Measurements from ENCODE around the gene RBM44. TPM values are rescaled to one million over a fixed set of nuclear protein-coding genes. Genes with fewer than 3 reads are reported as not detected.
"Not testable (repeated sequence)": the region's sequence is repeated elsewhere in the genome, so short reads cannot be mapped to it uniquely, and the experiment has no call there.

RBM44 gene
- total RNA-seq, 1 donor: 0.43 TPM

DNA sequence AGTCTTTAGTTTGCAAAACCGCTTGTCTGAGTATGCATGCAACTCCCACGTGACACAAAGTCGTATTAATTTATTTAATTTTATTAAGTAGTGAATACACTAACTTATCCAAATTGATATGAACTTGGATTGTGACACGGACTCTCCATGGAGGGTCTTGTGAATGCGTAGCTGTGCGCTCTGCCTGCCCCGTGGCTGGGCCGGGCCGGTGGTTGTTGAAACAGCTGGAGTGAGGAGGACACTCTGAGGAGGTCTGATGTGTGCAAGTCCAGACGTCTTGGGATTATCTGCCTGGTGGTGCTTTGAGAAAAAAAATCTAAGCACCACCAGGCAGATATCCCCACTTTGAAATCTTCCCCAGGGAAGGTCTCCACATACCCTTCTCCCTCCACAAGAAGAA, 41.0 kb upstream of the RBM44 start:
- no peak for DNase-seq (ENCODE audit: low read depth)
- TF ChIP-seq, protein P1, sequence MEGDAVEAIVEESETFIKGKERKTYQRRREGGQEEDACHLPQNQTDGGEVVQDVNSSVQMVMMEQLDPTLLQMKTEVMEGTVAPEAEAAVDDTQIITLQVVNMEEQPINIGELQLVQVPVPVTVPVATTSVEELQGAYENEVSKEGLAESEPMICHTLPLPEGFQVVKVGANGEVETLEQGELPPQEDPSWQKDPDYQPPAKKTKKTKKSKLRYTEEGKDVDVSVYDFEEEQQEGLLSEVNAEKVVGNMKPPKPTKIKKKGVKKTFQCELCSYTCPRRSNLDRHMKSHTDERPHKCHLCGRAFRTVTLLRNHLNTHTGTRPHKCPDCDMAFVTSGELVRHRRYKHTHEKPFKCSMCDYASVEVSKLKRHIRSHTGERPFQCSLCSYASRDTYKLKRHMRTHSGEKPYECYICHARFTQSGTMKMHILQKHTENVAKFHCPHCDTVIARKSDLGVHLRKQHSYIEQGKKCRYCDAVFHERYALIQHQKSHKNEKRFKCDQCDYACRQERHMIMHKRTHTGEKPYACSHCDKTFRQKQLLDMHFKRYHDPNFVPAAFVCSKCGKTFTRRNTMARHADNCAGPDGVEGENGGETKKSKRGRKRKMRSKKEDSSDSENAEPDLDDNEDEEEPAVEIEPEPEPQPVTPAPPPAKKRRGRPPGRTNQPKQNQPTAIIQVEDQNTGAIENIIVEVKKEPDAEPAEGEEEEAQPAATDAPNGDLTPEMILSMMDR (IDR thresholded peaks at IDR 0.05; ENCODE audit: insufficient read depth, low read depth, low read length): no peak
- no peak overlapping the region for H3K4me3 ChIP-seq (ENCODE audit: low read depth, low read length)

DNA sequence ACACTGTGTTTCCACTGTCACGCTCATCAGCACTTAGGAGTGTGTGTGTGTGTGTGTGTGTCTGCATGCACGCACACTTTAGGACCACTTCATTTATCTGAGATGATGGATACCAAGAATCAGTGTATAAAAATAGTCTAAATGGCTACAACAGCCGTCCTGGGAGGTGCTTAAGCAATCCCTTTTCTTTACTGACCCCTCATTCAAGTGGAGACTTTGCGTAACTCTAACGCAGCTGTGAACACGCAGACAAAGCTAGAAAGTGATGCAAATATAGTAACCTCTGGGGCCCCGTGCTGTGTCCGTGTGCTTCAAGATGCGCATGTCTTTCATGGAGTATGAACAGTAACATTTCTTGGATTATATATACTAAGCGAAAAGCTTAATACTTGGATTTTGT, 40.4 kb upstream of the RBM44 start:
- DNase-seq (ENCODE audit: low read depth): no peak
- TF ChIP-seq, protein P1 (IDR thresholded peaks at IDR 0.05; ENCODE audit: insufficient read depth, low read depth, low read length): no peak
- H3K4me3 ChIP-seq (ENCODE audit: low read depth, low read length): no peak overlapping the region

DNA sequence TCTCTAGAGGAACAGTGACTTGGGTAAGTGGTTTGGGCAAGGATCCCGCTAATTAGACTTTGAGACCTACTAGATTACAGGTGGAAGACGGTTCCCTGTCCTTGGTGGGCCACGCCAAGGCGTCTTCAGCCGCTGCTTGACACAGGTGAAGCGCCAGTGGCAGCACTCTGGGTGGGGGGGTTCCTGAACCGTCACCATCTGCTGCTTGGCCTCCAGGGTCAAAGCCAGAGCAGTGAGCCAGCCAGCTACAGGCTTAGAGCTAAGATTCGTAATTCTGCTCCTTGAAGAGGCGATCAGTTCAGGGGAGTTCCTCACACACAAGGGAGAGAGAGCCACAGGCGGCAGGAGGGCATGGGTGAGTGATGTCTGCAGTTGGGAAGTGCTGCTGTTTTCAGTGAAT, 39.4 kb upstream of the RBM44 start:
- no peak overlapping the region for H3K4me3 ChIP-seq (ENCODE audit: low read depth, low read length)
- TF ChIP-seq, protein P1 (IDR thresholded peaks at IDR 0.05; ENCODE audit: insufficient read depth, low read depth, low read length): no peak
- DNase-seq (ENCODE audit: low read depth): no peak

DNA sequence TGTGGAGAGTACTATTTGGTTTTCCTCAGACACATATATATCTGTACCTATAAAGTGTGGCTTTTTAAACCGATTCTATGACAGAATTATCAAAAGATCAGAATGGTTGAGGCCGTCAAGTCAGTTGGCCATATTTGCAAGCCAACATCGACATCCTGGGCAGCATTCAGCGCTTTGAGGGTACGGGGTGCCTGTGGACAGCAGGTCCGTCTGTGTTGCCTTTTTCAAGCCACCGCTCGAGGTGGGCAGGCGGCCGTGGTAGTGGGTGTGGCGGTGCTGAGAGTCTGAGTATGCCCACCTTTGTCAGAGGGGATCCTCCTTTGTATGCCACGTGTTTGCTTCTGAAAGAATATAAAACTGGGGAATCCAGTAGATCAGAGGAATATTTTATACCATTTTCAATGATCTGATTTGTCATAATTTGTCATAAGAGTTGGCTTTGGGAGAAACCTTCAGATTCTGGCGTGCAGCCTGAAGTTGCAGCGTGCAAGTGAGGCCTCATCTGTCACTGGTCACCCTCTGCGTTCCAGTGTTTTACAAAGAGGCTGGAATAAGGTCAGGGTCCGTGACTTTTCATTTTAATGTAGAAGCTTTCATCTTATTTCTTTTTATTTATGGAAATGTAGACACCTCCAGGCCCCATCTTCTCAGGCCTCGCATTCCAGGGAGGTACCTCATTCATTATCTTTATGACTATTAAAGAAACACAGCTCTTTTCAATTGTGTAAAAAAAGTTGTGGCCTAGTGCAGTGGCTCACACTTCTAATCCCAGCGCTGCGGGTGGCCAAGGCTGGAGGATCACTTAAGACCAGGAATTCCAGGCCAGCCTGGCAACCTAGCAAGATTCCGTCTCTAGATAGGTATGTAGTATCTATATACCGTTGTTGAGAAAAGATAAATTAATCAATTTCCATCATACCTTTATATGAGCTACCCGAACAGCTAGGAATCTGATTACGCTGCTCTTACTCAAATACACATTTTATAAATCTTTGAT, 37.8 kb upstream of the RBM44 start:
- H3K4me3 ChIP-seq (ENCODE audit: low read depth, low read length): no peak overlapping the region
- no peak for DNase-seq (ENCODE audit: low read depth)
- TF ChIP-seq, protein P1 (IDR thresholded peaks at IDR 0.05; ENCODE audit: insufficient read depth, low read depth, low read length): no peak

DNA sequence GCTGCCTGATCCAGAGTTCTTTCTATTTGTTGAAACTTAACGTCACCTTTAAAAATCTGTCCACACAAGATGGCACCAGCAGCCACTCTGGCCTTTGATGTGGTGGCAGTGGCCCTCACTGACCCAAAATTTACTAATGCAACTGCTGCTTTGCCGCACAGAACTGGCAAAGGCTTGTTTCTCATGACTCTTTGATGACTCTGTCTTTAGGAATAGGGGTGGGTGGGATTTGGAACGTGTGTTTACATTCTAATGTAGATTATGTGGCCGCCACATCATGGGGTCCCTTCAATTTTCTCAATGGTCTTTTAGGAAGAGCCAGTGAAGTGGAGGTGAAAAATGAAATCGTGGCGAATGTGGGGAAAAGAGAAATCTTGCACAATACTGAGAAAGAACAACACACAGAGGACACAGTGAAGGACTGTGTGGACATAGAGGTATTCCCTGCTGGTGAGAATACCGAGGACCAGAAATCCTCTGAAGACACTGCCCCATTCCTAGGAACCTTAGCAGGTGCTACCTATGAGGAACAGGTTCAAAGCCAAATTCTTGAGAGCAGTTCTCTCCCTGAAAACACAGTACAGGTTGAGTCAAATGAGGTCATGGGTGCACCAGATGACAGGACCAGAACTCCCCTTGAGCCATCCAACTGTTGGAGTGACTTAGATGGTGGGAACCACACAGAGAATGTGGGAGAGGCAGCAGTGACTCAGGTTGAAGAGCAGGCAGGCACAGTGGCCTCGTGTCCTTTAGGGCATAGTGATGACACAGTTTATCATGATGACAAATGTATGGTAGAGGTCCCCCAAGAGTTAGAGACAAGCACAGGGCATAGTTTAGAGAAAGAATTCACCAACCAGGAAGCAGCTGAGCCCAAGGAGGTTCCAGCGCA, 36.0 kb upstream of the RBM44 start:
- DNase-seq (ENCODE audit: low read depth): peak; percentile 45
- H3K4me3 ChIP-seq (ENCODE audit: low read depth, low read length): not testable (repeated sequence)

DNA sequence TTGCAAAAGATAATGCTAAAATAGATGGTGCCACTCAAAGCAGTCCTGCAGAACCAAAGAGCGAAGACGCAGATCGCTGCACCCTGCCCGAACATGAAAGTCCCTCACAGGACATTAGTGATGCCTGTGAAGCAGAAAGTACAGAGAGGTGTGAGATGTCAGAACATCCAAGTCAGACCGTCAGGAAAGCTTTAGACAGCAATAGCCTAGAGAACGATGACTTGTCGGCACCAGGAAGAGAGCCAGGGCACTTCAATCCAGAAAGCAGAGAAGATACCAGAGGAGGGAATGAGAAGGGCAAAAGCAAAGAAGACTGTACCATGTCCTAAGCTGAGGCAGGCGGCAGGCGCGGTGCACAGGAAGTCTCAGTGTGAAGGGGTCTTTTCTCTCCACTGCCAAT, 34.8 kb upstream of the RBM44 start:
- no peak for DNase-seq (ENCODE audit: low read depth)
- H3K4me3 ChIP-seq (ENCODE audit: low read depth, low read length): no peak overlapping the region
- TF ChIP-seq, protein P1 (IDR thresholded peaks at IDR 0.05; ENCODE audit: insufficient read depth, low read depth, low read length): no peak

DNA sequence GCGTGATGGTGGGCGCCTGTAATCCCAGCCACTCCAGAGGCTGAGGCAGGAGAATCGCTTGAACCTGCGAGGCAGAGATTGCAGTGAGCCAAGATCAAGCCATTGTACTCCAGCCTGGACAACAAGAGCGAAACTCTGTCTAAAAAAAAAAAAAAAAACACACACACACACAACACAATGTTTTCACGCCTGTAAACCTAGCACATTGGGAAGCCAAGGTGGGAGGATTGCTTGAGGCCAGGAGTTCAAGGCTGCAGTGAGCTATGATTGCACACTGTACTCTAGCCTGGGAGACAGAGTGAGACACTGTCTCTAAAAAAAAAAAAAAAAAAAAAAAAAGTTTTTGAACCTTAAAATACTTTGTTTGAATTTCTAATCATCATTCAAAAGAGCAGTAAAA, 33.5 kb upstream of the RBM44 start:
- not testable (repeated sequence) for DNase-seq (ENCODE audit: low read depth); H3K4me3 ChIP-seq (ENCODE audit: low read depth, low read length)

Measured in fibroblast of villous mesenchyme (primary cell).